HepG2 (cell line): ENCODE data around the gene IRF6. TPM values are rescaled to one million over a fixed set of nuclear protein-coding genes. Genes with fewer than 3 reads are reported as not detected.

Experiments
- ATAC-seq: fragments of 200-7000 bp; cut with Tn5 transposase; 3 replicates; pipeline ENCODE4 v1.9.1; 2020; ENCODE audit warnings: mild to moderate bottlenecking, moderate library complexity
- BruUV-seq: library from RNA; stranded (reverse); fragments of 400-500 nt; replicated peaks from 2 replicates; lab custom pipeline; 2021; lab: Mats Ljungman, UMichigan
- CTCF ChIA-PET: fragments of 300-600 bp; formaldehyde crosslinking; extraction: SDS; loops from one replicate; lab custom pipeline; 2021; ENCODE audit warnings: low total read pairs, inconsistent platforms, low intra/inter-chr PET ratio; lab: Yijun Ruan, JAX
- POLR2A ChIA-PET: fragments of 350-600 bp; sonication (Branson Sonifier 250); formaldehyde crosslinking; loops from one replicate; lab custom pipeline; 2020; ENCODE audit warnings: antibody characterized with exemption, inconsistent platforms; lab: Yijun Ruan, JAX
- DNase-seq: peaks from one replicate; pipeline ENCODE4 v3.0.0-alpha.2; 2015; ENCODE audit warnings: low spot score
- FAIRE-seq: peaks from 3 replicates; lab custom pipeline; 2011; peaks lifted over from hg19 to GRCh38; lab: Jason Lieb, UNC
- H2AFZ ChIP-seq: one replicate; pipeline ENCODE4 v1.6.1; 2011; ENCODE audit warnings: low read length, inconsistent platforms
- H3K27ac ChIP-seq: fragments of 300-600 bp; 3 replicates; pipeline ENCODE4 v1.8.0; 2011; ENCODE audit warnings: mixed run types, mild to moderate bottlenecking, mixed read lengths, low read length, inconsistent platforms; ENCODE audit not compliant: insufficient read depth; ENCODE audit errors: extremely low read length
- H3K27me3 ChIP-seq, 2 experiments: fragments of 200-600 bp in 1 of 2; 2 replicates in 1 of 2; 3 replicates in 1 of 2; pipeline versions ENCODE4 v1.6.0 to v1.8.0; 2011; ENCODE audit warnings: low read length in 2 of 2, mild to moderate bottlenecking in 2 of 2, moderate library complexity in 2 of 2, inconsistent platforms in 1 of 2; ENCODE audit not compliant: insufficient read depth in 2 of 2, control insufficient read depth in 1 of 2
- H3K36me3 ChIP-seq, 2 experiments: fragments of 200-600 bp in 1 of 2; replicated peaks in 1 of 2; 2 replicates in 1 of 2; 3 replicates in 1 of 2; pipeline versions ENCODE4 v1.5.1 to v1.8.0; 2011; ENCODE audit warnings: low read length in 2 of 2, inconsistent platforms in 1 of 2; ENCODE audit not compliant: insufficient read depth in 2 of 2, control insufficient read depth in 1 of 2
- H3K4me1 ChIP-seq: 2 replicates; pipeline ENCODE4 v1.5.1; 2012; ENCODE audit warnings: low read length, inconsistent platforms; ENCODE audit not compliant: insufficient read depth
- H3K4me2 ChIP-seq: 2 replicates; pipeline ENCODE4 v1.6.0; 2011; ENCODE audit warnings: low read depth, low read length, inconsistent platforms
- H3K4me3 ChIP-seq, 3 experiments: fragments of 200-600 bp in 1 of 3; sonication (generic), shearing (Covaris generic) in 1 of 3; replicated peaks in 1 of 3; 2 replicates each; pipeline ENCODE4 v1.5.1; 2011 to 2016; ENCODE audit warnings: low read length in 3 of 3, inconsistent platforms in 2 of 3, low read depth in 2 of 3, mild to moderate bottlenecking in 2 of 3, control low read depth in 1 of 3, mixed read lengths in 1 of 3; ENCODE audit not compliant: insufficient read depth in 1 of 3
- H3K79me2 ChIP-seq: one replicate; pipeline ENCODE4 v1.6.1; 2011; ENCODE audit warnings: low read length, inconsistent platforms; ENCODE audit not compliant: insufficient read depth
- H3K9ac ChIP-seq: 2 replicates; pipeline ENCODE4 v1.6.0; 2011; ENCODE audit warnings: mild to moderate bottlenecking, low read depth, low read length, inconsistent platforms; ENCODE audit not compliant: insufficient read depth
- H3K9me3 ChIP-seq: 2 replicates; pipeline ENCODE4 v1.5.1; 2012; ENCODE audit warnings: mild to moderate bottlenecking, low read length
- H4K20me1 ChIP-seq: 2 replicates; pipeline ENCODE4 v1.6.0; 2011; ENCODE audit warnings: inconsistent platforms, mild to moderate bottlenecking, low read length, moderate library complexity; ENCODE audit not compliant: insufficient read depth
- ATF7 ChIP-seq, 2 experiments: fragments of 450-650 bp in 1 of 2; sonication (generic) in 1 of 2; formaldehyde crosslinking in 1 of 2; IDR thresholded peaks; 2 replicates each; pipeline versions ENCODE4 v1.4.0 to v1.6.1; 2016 to 2020; ENCODE audit warnings: antibody characterized with exemption in 1 of 2, mild to moderate bottlenecking in 1 of 2, missing genetic modification reagents in 1 of 2
- CEBPB ChIP-seq: IDR thresholded peaks from 2 replicates; pipeline ENCODE4 v1.6.1; 2011; ENCODE audit warnings: low read depth, low read length, improper control_type of control experiment, borderline replicate concordance
- E2F1 ChIP-seq: sonication (generic); formaldehyde crosslinking; IDR thresholded peaks from 2 replicates; pipeline ENCODE4 v1.5.0; 2020; ENCODE audit warnings: missing genetic modification reagents
- NR2F2 ChIP-seq: IDR thresholded peaks from 2 replicates; pipeline ENCODE4 v1.6.1; 2012; ENCODE audit warnings: low read depth, inconsistent platforms, borderline replicate concordance
- ONECUT2 ChIP-seq: sonication (generic); formaldehyde crosslinking; IDR thresholded peaks from 2 replicates; pipeline ENCODE4 v1.4.0; 2020; ENCODE audit warnings: missing genetic modification reagents
- RARA ChIP-seq: IDR thresholded peaks from 2 replicates; pipeline ENCODE4 v1.6.1; 2016; ENCODE audit warnings: missing genetic modification reagents, missing compliant biosample characterization
- ZFP36L1 ChIP-seq: sonication (generic); formaldehyde crosslinking; IDR thresholded peaks from 2 replicates; pipeline ENCODE4 v1.8.0; 2022; ENCODE audit warnings: mild to moderate bottlenecking, missing genetic modification reagents, moderate library complexity
- ZNF446 ChIP-seq: sonication (generic); formaldehyde crosslinking; IDR thresholded peaks from 2 replicates; pipeline ENCODE4 v1.5.0; 2020; ENCODE audit warnings: mild to moderate bottlenecking, missing genetic modification reagents
- ZNF510 ChIP-seq: sonication (generic); formaldehyde crosslinking; IDR thresholded peaks from 2 replicates; pipeline ENCODE4 v1.4.0; 2020; ENCODE audit warnings: low read depth, mild to moderate bottlenecking, missing genetic modification reagents
- ZNF550 ChIP-seq: sonication (generic); formaldehyde crosslinking; IDR thresholded peaks from 2 replicates; pipeline ENCODE4 v1.4.0; 2020; ENCODE audit warnings: mild to moderate bottlenecking, missing genetic modification reagents, borderline replicate concordance
- ZNF605 ChIP-seq: sonication (generic); formaldehyde crosslinking; IDR thresholded peaks from 2 replicates; pipeline ENCODE4 v1.8.0; 2022; ENCODE audit warnings: mild to moderate bottlenecking, missing genetic modification reagents
- WGBS: methylation state at CpG from one replicate; pipeline ENCODE4 v1.1.6; 2017; ENCODE audit warnings: low lambda C conversion rate; 5-methylcytosine and 5-hydroxymethylcytosine counted together
- in situ Hi-C: cut with HindIII; loops from 2 replicates; pipeline ENCODE4 v1.10.0; 2017; ENCODE audit warnings: low pct_unique_long_range_greater_than_20kb; ENCODE audit not compliant: extremely low pct_ligation_motif_present
- intact Hi-C: fragments of 100-400 bp; cut with micrococcal nuclease; formaldehyde crosslinking; loops from one replicate; pipeline ENCODE4 v1.10.0; 2022; ENCODE audit not compliant: unreplicated experiment
- polyA plus RNA-seq, 8 experiments: library from polyadenylated mRNA; depleted of rRNA in 3 of 8; stranded (reverse) in 7 of 8; unstranded in 1 of 8; fragments of >200 nt; fragmentation: Illumina TruSeq in 4 of 8; extraction: Trizol in 4 of 8; gene quantifications; 2 replicates each; pipeline versions ENCODE4 v1.2.1 to v1.2.3, GENCODE V29; 2011 to 2016; ENCODE audit warnings: low read depth in 4 of 8, missing spikeins in 1 of 8, mixed read lengths in 1 of 8; ENCODE audit not compliant: insufficient read depth in 1 of 8
- total RNA-seq, 5 experiments: library from RNA; depleted of rRNA; stranded (reverse); fragments of >200 nt; fragmentation: Illumina TruSeq; extraction: Trizol; gene quantifications; 2 replicates each; pipeline ENCODE4 v1.2.3, GENCODE V29; 2016; ENCODE audit warnings: low read depth in 1 of 5
- TF ChIP-seq, protein P1 (sequence below): sonication (generic); formaldehyde crosslinking; IDR thresholded peaks from 2 replicates; pipeline ENCODE4 v1.8.0; 2022; ENCODE audit warnings: mild to moderate bottlenecking, missing genetic modification reagents
- TF ChIP-seq, protein P2 (sequence below): sonication (generic); formaldehyde crosslinking; IDR thresholded peaks from 2 replicates; pipeline ENCODE4 v1.5.0; 2020; ENCODE audit warnings: mild to moderate bottlenecking, missing genetic modification reagents

Gene IRF6
- total and polyA plus RNA-seq, 2 of the 13 experiments (the other 11 are each of a cell fraction or from before 2014, with no cell fraction given), result 0.02 TPM; not detected in 1

DNA sequence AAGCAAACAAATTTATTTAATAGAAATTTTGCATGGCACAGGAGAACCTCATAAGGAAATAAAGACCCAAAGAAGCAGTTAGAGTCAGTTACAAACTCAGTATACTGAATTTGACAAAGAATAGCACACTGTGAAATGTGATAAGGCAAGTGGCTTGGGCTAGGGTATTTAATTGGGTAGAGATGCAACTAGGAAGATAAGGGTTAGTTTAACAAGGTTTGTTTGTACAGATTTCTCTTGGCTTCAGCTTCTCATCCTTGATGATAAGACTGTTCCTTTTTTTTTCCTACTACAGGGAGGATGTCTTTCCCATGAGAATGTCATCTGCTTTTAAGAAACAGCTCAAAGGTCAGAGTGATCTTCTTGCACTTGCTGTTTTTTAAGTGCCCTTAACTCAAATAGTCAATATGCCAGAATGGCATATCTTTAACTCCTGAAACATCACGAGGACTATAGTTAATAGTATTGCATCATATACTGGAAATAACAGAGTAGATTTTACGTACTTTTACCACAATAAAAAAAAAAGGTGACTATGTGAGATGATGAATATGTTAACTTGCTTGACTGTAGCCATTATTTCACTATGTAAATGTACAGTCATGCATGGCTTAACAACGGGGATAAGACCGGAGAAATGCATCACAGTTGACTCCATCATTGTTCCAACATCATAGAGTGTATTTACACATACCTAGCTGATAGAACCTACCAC lies 59.3 kb downstream of the IRF6 start:
- Histone ChIP-seq H3K4me2 (no peak overlapping the region), H3K4me3 (no peak overlapping the region), H3K4me1 (peaks cover 9% of the 10 kb centered on the region), H3K9ac (no peak overlapping the region), H3K27me3 (no peaks in the 10 kb centered on the region; a peak in 2 of 5 replicates), H2AFZ (no peak overlapping the region), H3K27ac (no peak overlapping the region), H3K79me2 (no peaks in the 10 kb centered on the region), H3K36me3 (no peaks in the 10 kb centered on the region), H4K20me1 (no peaks in the 10 kb centered on the region), H3K9me3 (no peaks in the 10 kb centered on the region)
- intact Hi-C loops, result loop anchor here (5.0 kb wide), 2 partner anchors 76 to 169 kb away; no protein-coding TSS in a partner anchor
- FAIRE-seq (no peak), ATAC-seq (no peak), DNase-seq (no peak)
- in situ Hi-C loops, result no loop called here
- 16% methylated on average over 4 of the region's 4 CpGs for WGBS
- ChIA-PET POLR2A (no interaction called here), CTCF (no interaction called here)
- no TSS peak for BruUV-seq
- TF ChIP-seq ATF7 (IDR thresholded peaks at IDR 0.05) (0 out of 2 replicates have a peak, but pooled peaks have one; percentile 16), ATF7 (CRISPR knock-in tag; IDR thresholded peaks at IDR 0.05) (no peak), E2F1 (CRISPR knock-in tag) (no peak), CEBPB (peak; percentile 51; the same call in 1 of the 2 replicates)

DNA sequence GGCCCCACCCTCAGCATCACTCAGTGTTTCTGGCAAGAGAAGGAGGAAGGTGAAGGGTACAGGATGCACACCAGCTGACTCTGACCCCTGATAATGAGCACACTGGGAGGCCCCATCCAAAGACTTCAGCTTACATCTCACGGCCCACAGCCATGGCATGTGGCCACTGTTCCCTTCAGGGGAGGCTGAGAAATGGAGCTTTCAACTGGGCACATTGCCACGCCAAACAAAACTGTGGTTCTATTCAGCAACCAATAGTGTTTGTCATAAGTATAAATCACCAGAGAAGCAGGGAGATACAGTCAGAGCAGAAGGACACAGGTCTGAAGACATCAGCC lies 62.8 kb downstream of the IRF6 start:
- ATAC-seq (no peak), DNase-seq (no peak), FAIRE-seq (no peak)
- no TSS peak for BruUV-seq
- in situ Hi-C loops, result no loop called here
- Histone ChIP-seq H2AFZ (no peak overlapping the region), H3K4me3 (no peak overlapping the region), H3K27me3 (no peaks in the 10 kb centered on the region; a peak in 2 of 5 replicates), H3K4me1 (peaks cover 6% of the 10 kb centered on the region), H3K79me2 (no peaks in the 10 kb centered on the region), H3K4me2 (no peak overlapping the region), H3K9ac (no peak overlapping the region), H3K9me3 (no peaks in the 10 kb centered on the region), H4K20me1 (no peaks in the 10 kb centered on the region), H3K27ac (no peak overlapping the region), H3K36me3 (no peaks in the 10 kb centered on the region)
- POLR2A ChIA-PET, result no interaction called here
- CTCF ChIA-PET, result no interaction called here
- WGBS, result 0% methylated on average over 2 of the region's 2 CpGs
- intact Hi-C loops, result no loop called here
- TF ChIP-seq ONECUT2 (CRISPR knock-in tag), result no peak
- no peak for TF ChIP-seq RARA (CRISPR knock-in tag)
- TF ChIP-seq ZNF446, result no peak
- TF ChIP-seq ZNF550, result no peak
- no peak for TF ChIP-seq NR2F2
- no peak for TF ChIP-seq ZNF510
- TF ChIP-seq, protein P1, sequence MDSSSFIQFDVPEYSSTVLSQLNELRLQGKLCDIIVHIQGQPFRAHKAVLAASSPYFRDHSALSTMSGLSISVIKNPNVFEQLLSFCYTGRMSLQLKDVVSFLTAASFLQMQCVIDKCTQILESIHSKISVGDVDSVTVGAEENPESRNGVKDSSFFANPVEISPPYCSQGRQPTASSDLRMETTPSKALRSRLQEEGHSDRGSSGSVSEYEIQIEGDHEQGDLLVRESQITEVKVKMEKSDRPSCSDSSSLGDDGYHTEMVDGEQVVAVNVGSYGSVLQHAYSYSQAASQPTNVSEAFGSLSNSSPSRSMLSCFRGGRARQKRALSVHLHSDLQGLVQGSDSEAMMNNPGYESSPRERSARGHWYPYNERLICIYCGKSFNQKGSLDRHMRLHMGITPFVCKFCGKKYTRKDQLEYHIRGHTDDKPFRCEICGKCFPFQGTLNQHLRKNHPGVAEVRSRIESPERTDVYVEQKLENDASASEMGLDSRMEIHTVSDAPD (CRISPR knock-in tag), result no peak
- TF ChIP-seq, protein P2, sequence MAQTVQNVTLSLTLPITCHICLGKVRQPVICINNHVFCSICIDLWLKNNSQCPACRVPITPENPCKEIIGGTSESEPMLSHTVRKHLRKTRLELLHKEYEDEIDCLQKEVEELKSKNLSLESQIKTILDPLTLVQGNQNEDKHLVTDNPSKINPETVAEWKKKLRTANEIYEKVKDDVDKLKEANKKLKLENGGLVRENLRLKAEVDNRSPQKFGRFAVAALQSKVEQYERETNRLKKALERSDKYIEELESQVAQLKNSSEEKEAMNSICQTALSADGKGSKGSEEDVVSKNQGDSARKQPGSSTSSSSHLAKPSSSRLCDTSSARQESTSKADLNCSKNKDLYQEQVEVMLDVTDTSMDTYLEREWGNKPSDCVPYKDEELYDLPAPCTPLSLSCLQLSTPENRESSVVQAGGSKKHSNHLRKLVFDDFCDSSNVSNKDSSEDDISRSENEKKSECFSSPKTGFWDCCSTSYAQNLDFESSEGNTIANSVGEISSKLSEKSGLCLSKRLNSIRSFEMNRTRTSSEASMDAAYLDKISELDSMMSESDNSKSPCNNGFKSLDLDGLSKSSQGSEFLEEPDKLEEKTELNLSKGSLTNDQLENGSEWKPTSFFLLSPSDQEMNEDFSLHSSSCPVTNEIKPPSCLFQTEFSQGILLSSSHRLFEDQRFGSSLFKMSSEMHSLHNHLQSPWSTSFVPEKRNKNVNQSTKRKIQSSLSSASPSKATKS (CRISPR knock-in tag), result no peak
- TF ChIP-seq ZFP36L1 (CRISPR knock-in tag), result no peak
- no peak for TF ChIP-seq ZNF605 (CRISPR knock-in tag)
